H1 (cell line): ENCODE measurements around the gene C9. TPM values are rescaled to one million over a fixed set of nuclear protein-coding genes. Genes with fewer than 3 reads are reported as not detected.
"Not testable (repeated sequence)": the region's sequence is repeated elsewhere in the genome, so short reads cannot be mapped to it uniquely, and the experiment has no call there.

Experiments used
- CTCF ChIA-PET: fragments of 300-600 bp; sonication (Branson Sonifier 250); formaldehyde crosslinking; loops from one replicate; lab custom pipeline; 2021; ENCODE audit not compliant: partially characterized antibody; lab: Charles Lee
- POLR2A ChIA-PET: fragments of 300-600 bp; sonication (Branson Sonifier 250); formaldehyde crosslinking; loops from one replicate; lab custom pipeline; 2021; ENCODE audit warnings: inconsistent platforms; ENCODE audit not compliant: partially characterized antibody; lab: Charles Lee
- DNase-seq, 2 experiments: peaks; one replicate each; pipeline versions ENCODE4 v3.0.0 to v3.0.0-alpha.2; 2010 to 2022; ENCODE audit warnings: low spot score in 2 of 2, low read depth in 1 of 2, mixed read lengths in 1 of 2
- FAIRE-seq: peaks from 2 replicates; lab custom pipeline; 2011; peaks lifted over from hg19 to GRCh38; lab: Jason Lieb, UNC
- H2AFZ ChIP-seq: 2 replicates; pipeline ENCODE4 v1.8.1; 2012; ENCODE audit warnings: low read length, inconsistent platforms
- H2AK5ac ChIP-seq: 2 replicates; pipeline ENCODE4 v1.6.1; 2013; ENCODE audit warnings: low read depth, low read length
- H2BK120ac ChIP-seq: replicated peaks from 2 replicates; pipeline ENCODE3; 2013; ENCODE audit warnings: low read depth, low read length, inconsistent platforms
- H2BK12ac ChIP-seq: 2 replicates; pipeline ENCODE4 v1.6.1; 2013; ENCODE audit warnings: low read depth, low read length
- H2BK15ac ChIP-seq: 2 replicates; pipeline ENCODE4 v1.6.1; 2013; ENCODE audit warnings: low read length
- H2BK20ac ChIP-seq: 2 replicates; pipeline ENCODE4 v1.6.1; 2013; ENCODE audit warnings: low read length
- H2BK5ac ChIP-seq: 2 replicates; pipeline ENCODE4 v1.6.1; 2013; ENCODE audit warnings: low read depth, low read length
- H3K14ac ChIP-seq: 2 replicates; pipeline ENCODE4 v1.6.1; 2013; ENCODE audit warnings: inconsistent platforms; ENCODE audit not compliant: insufficient read length
- H3K18ac ChIP-seq: 2 replicates; pipeline ENCODE4 v1.6.1; 2013; ENCODE audit warnings: low read length; ENCODE audit errors: extremely low read depth
- H3K23ac ChIP-seq: 2 replicates; pipeline ENCODE4 v1.6.1; 2013; ENCODE audit warnings: inconsistent platforms; ENCODE audit not compliant: insufficient read length
- H3K23me2 ChIP-seq: 2 replicates; pipeline ENCODE4 v1.6.1; 2013; ENCODE audit warnings: low read depth, low read length
- H3K27ac ChIP-seq: 2 replicates; pipeline ENCODE4 v1.6.1; 2011; ENCODE audit warnings: low read depth, low read length, inconsistent platforms
- H3K27me3 ChIP-seq, 4 experiments: replicated peaks in 1 of 4; 1 replicate in 1 of 4; 2 replicates in 3 of 4; pipeline versions ENCODE4 v1.6.1 to v1.8.1; 2011 to 2013; ENCODE audit warnings: low read length in 3 of 4, mild to moderate bottlenecking in 3 of 4, inconsistent platforms in 2 of 4, mixed read lengths in 2 of 4, moderate library complexity in 1 of 4; ENCODE audit not compliant: control insufficient read depth in 3 of 4, insufficient read depth in 3 of 4; ENCODE audit errors: extremely low read depth in 1 of 4
- H3K36me3 ChIP-seq, 4 experiments: 2 replicates each; pipeline versions ENCODE4 v1.6.1 to v1.8.1; 2011 to 2013; ENCODE audit warnings: mild to moderate bottlenecking in 4 of 4, low read length in 3 of 4, moderate library complexity in 2 of 4, control low read depth in 1 of 4, inconsistent platforms in 1 of 4; ENCODE audit not compliant: insufficient read depth in 4 of 4, control insufficient read depth in 2 of 4
- H3K4ac ChIP-seq: replicated peaks from 2 replicates; pipeline ENCODE3; 2013; ENCODE audit warnings: low read length, low read depth, mixed read lengths, inconsistent platforms; ENCODE audit not compliant: insufficient read length
- H3K4me1 ChIP-seq, 4 experiments: replicated peaks in 1 of 4; 1 replicate in 1 of 4; 2 replicates in 3 of 4; pipeline versions ENCODE4 v1.6.1 to v1.8.1; 2011 to 2013; ENCODE audit warnings: low read length in 3 of 4, inconsistent platforms in 2 of 4, mixed read lengths in 1 of 4; ENCODE audit not compliant: insufficient read depth in 4 of 4, control insufficient read depth in 3 of 4
- H3K4me2 ChIP-seq, 2 experiments: 2 replicates each; pipeline versions ENCODE4 v1.6.1 to v1.8.1; 2011 to 2013; ENCODE audit warnings: low read depth in 2 of 2, low read length in 2 of 2, control low read depth in 1 of 2, inconsistent platforms in 1 of 2, mild to moderate bottlenecking in 1 of 2; ENCODE audit not compliant: insufficient read depth in 1 of 2
- H3K4me3 ChIP-seq, 4 experiments: fragments of 200-600, 300-600 bp in 1 of 4; sonication (generic), shearing (Covaris generic), sonication (Bioruptor Twin) in 1 of 4; 2 replicates each; pipeline versions ENCODE4 v1.5.1 to v1.8.1; 2011 to 2016; ENCODE audit warnings: low read length in 4 of 4, low read depth in 3 of 4, control low read depth in 2 of 4, inconsistent platforms in 2 of 4, mild to moderate bottlenecking in 2 of 4, mixed read lengths in 1 of 4, moderate library complexity in 1 of 4; ENCODE audit not compliant: insufficient read depth in 2 of 4; ENCODE audit errors: extremely low read depth in 1 of 4
- H3K56ac ChIP-seq: replicated peaks from 2 replicates; pipeline ENCODE3; 2013; ENCODE audit warnings: low read depth, mild to moderate bottlenecking, mixed read lengths, low read length, inconsistent platforms; ENCODE audit not compliant: insufficient read length
- H3K79me1 ChIP-seq: 2 replicates; pipeline ENCODE4 v1.6.1; 2013; ENCODE audit warnings: low read depth, low read length, control low read depth
- H3K79me2 ChIP-seq, 2 experiments: 2 replicates each; pipeline versions ENCODE4 v1.6.1 to v1.8.1; 2012 to 2013; ENCODE audit warnings: low read length in 2 of 2, mild to moderate bottlenecking in 2 of 2, inconsistent platforms in 1 of 2; ENCODE audit not compliant: insufficient read depth in 2 of 2, control insufficient read depth in 1 of 2
- H3K9ac ChIP-seq, 4 experiments: replicated peaks in 1 of 4; 1 replicate in 1 of 4; 2 replicates in 3 of 4; pipeline versions ENCODE4 v1.6.1 to v1.8.1; 2011 to 2013; ENCODE audit warnings: low read depth in 3 of 4, low read length in 3 of 4, control low read depth in 2 of 4, mild to moderate bottlenecking in 2 of 4, moderate library complexity in 2 of 4, inconsistent platforms in 1 of 4; ENCODE audit errors: extremely low read depth in 1 of 4
- H3K9me3 ChIP-seq, 2 experiments: 2 replicates each; pipeline versions ENCODE4 v1.6.1 to v1.8.1; 2012 to 2013; ENCODE audit warnings: mild to moderate bottlenecking in 2 of 2, moderate library complexity in 2 of 2, control low read depth in 1 of 2, inconsistent platforms in 1 of 2, low read depth in 1 of 2, low read length in 1 of 2, mixed read lengths in 1 of 2; ENCODE audit not compliant: insufficient read depth in 2 of 2
- H4K20me1 ChIP-seq, 2 experiments: replicated peaks in 1 of 2; 2 replicates each; pipeline versions ENCODE3 to v1.8.1; 2011 to 2013; ENCODE audit warnings: inconsistent platforms in 2 of 2, low read length in 2 of 2, mild to moderate bottlenecking in 1 of 2; ENCODE audit not compliant: insufficient read depth in 2 of 2, control insufficient read depth in 1 of 2
- H4K5ac ChIP-seq: 2 replicates; pipeline ENCODE4 v1.6.1; 2013; ENCODE audit warnings: low read length, low read depth, mixed read lengths, inconsistent platforms; ENCODE audit not compliant: insufficient read length
- H4K8ac ChIP-seq: 2 replicates; pipeline ENCODE4 v1.8.0; 2013; ENCODE audit warnings: mild to moderate bottlenecking, moderate library complexity, low read length, inconsistent platforms; ENCODE audit not compliant: insufficient read depth; ENCODE audit errors: extremely low read depth
- H4K91ac ChIP-seq: replicated peaks from 2 replicates; pipeline ENCODE3; 2013; ENCODE audit warnings: low read length, mixed read lengths, inconsistent platforms; ENCODE audit not compliant: insufficient read length
- KDM4A ChIP-seq: IDR thresholded peaks from one replicate; pipeline ENCODE4 v1.7.1; 2012; ENCODE audit warnings: low read depth, mild to moderate bottlenecking, moderate library complexity, low read length, inconsistent platforms; ENCODE audit not compliant: severe bottlenecking
- ZNF274 ChIP-seq: IDR thresholded peaks from 2 replicates; pipeline ENCODE4 v1.7.0; 2012; ENCODE audit warnings: low read length, borderline replicate concordance; ENCODE audit errors: extremely low read depth
- WGBS, 2 experiments: shearing (Covaris generic) in 1 of 2; methylation state at CpG; one replicate each; pipeline versions ENCODE4 v1.1.6 to v1.1.7; 2013 to 2015; ENCODE audit warnings: low lambda C conversion rate in 2 of 2, mixed read lengths in 2 of 2, inconsistent platforms in 1 of 2, low coverage in 1 of 2, missing lambda C conversion rate in 1 of 2; ENCODE audit not compliant: insufficient replicate concordance in 2 of 2, insufficient coverage in 1 of 2, insufficient read length in 1 of 2; ENCODE audit errors: extremely low coverage in 1 of 2, missing lambda C conversion rate in 1 of 2; 5-methylcytosine and 5-hydroxymethylcytosine counted together
- polyA plus RNA-seq, 7 experiments: library from polyadenylated mRNA; depleted of rRNA in 3 of 7; stranded (reverse) in 5 of 7; unstranded in 2 of 7; fragments of >200 nt in 5 of 7; fragments of 200-250 nt in 2 of 7; gene quantifications; 1 replicate in 5 of 7; 2 replicates in 1 of 7; 4 replicates in 1 of 7; pipeline versions ENCODE4 v1.2.1 to v1.2.3, GENCODE V29; 2011 to 2013; ENCODE audit warnings: missing spikeins in 2 of 7, mixed read lengths in 2 of 7
- total RNA-seq: library from RNA; stranded (reverse); fragmentation: NEBNext Ultra II Directional; extraction: Animal tissue kit (Norgen Biotek cat#: 25700); gene quantifications from 2 replicates; pipeline ENCODE4 v1.2.1, GENCODE V29; 2021

Gene C9
- total and polyA plus RNA-seq, 2 of the 8 experiments (the other 6 are each of a cell fraction or from before 2014, with no cell fraction given): not detected

DNA sequence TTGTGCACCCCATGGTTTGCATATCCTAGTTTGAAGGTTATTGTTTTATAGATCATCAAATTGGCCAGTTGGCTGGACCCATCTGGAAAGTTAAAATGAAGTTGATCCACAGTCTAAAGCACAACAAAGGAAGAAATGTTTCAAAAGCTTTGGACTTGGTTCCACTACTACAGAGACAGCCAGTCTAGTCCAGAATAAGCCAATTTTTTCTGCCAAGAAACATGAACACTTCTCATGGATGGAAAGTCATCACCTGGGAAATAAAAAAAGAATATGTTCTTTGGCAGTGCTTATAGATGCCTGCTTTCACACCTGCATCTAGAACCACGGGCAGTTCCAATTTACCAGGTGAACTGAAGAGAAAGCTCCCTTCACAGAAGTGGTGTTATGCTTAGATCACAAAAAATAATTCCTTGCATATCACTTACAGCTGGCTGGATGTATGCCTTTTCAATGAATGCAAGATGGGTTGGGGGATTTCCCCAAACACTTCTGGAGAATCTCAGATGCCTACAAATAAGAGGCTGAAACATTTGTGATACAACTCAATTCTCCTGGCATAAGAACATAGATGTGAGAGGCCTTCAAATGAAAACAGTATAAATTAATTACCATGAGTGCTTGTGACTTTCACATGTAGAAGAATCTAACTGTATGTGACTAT, 26.9 kb downstream of the C9 start (continued):
- TF ChIP-seq ZNF274 (no peak), KDM4A (no peak)

DNA sequence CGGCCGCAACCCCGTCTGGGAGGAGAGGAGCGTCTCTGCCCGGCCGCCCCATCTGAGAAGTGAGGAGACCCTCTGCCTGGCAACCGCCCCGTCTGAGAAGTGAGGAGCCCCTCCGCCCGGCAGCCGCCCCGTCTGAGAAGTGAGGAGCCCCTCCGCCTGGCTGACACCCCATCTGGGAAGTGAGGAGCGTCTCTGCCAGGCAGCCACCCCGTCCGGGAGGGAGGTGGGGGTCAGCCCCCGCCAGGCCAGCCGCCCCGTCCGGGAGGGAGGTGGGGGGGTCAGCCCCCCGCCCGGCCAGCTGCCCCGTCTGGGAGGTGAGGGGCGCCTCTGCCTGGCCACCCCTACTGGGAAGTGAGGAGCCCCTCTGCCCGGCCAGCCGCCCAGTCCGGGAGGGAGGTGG, 30.0 kb downstream of the C9 start:
- FAIRE-seq: not testable (repeated sequence)

More for the DNA sequence above, 30.0 kb downstream of the C9 start:
- peaks cover 5 to 17% of the 10 kb centered on the region in 2 experiments; a peak in 2 of 4 replicates for H3K9me3 ChIP-seq
- H2AFZ ChIP-seq, H3K9ac ChIP-seq, H3K14ac ChIP-seq, H3K18ac ChIP-seq, H4K5ac ChIP-seq, H2AK5ac ChIP-seq, H3K27ac ChIP-seq, H3K56ac ChIP-seq, H3K23me2 ChIP-seq, H2BK15ac ChIP-seq, H3K4me3 ChIP-seq, H4K8ac ChIP-seq, H3K23ac ChIP-seq, H3K4me1 ChIP-seq, CTCF ChIA-PET, H4K20me1 ChIP-seq, H2BK5ac ChIP-seq, H3K4ac ChIP-seq, H2BK12ac ChIP-seq, H2BK120ac ChIP-seq, H4K91ac ChIP-seq, H3K36me3 ChIP-seq, H3K4me2 ChIP-seq, DNase-seq, H3K27me3 ChIP-seq, H2BK20ac ChIP-seq, H3K79me2 ChIP-seq, H3K79me1 ChIP-seq: not testable (repeated sequence)
- 100% methylated on average over 3 of the region's 27 CpGs; no CpG with 5 or more reads in 1 of the 2 experiments for WGBS, 2 experiments
- POLR2A ChIA-PET: interaction anchor here (0.6 kb wide), 1 partner anchor 208 kb away, joined by 3 read pairs; no protein-coding TSS in a partner anchor
